HL-60 (cell line): ENCODE results near the gene SIDT2.

Source experiments
- DNase-seq, 2 experiments: peaks; one replicate each; pipeline ENCODE4 v3.0.0-alpha.2; 2010 to 2020; ENCODE audit warnings: low read depth in 1 of 2, low spot score in 1 of 2
- H3K27ac ChIP-seq: fragments of 250-450 bp; sonication (Bioruptor Pico); replicated peaks from 2 replicates; pipeline ENCODE4 v1.5.1; 2020; ENCODE audit warnings: mild to moderate bottlenecking, moderate library complexity
- H3K27me3 ChIP-seq: fragments of 250-450 bp; sonication (Bioruptor Pico); 2 replicates; pipeline ENCODE4 v1.5.1; 2021; ENCODE audit warnings: mild to moderate bottlenecking, moderate library complexity; ENCODE audit not compliant: insufficient read depth, poor library complexity, severe bottlenecking
- H3K4me3 ChIP-seq: replicated peaks from 2 replicates; pipeline ENCODE4 v1.5.1; 2011; ENCODE audit warnings: mild to moderate bottlenecking, control low read depth, low read length; ENCODE audit not compliant: insufficient read depth
- GABPA ChIP-seq: IDR thresholded peaks from 2 replicates; pipeline ENCODE4 v1.6.1; 2012; ENCODE audit warnings: low read depth
- POLR2AphosphoS5 ChIP-seq: IDR thresholded peaks from 2 replicates; pipeline ENCODE4 v1.6.1; 2012; ENCODE audit warnings: low read depth
- SPI1 ChIP-seq: IDR thresholded peaks from 2 replicates; pipeline ENCODE4 v1.6.1; 2012; ENCODE audit warnings: low read depth, mild to moderate bottlenecking, borderline replicate concordance
- TF ChIP-seq, protein P1 (sequence below): IDR thresholded peaks from one replicate; pipeline ENCODE4 v1.5.1; 2011; ENCODE audit warnings: low read length, control low read depth, inconsistent platforms; ENCODE audit not compliant: insufficient read depth
- TF ChIP-seq, protein P2 (sequence below): IDR thresholded peaks from 2 replicates; pipeline ENCODE4 v1.6.1; 2012; ENCODE audit warnings: low read depth; ENCODE audit not compliant: insufficient replicate concordance

The SIDT2 gene

DNA sequence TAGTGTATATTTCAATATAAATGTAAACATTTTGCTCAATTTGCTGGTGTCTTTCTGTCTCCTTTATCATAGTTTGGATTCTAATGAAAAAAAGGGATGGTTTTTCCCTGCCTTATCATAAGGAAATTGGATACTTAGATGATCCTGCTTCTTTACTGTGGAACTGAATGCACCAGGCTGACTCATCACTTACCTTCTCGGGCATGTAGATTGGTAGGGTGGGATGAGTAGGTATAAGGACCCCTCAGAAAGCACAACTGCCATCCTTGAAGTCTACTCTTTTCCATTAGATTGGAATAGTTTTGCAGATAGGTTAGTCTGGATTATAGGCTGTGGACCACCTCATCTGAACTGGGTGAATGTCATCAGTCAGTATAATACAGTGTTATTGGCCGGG, 7.5 kb upstream of the SIDT2 start:
- DNase-seq: no peak
- Histone ChIP-seq H3K27me3 (no peaks in the 10 kb centered on the region), H3K4me3 (no peak overlapping the region), H3K27ac (no peak overlapping the region)
- TF ChIP-seq, protein P1, sequence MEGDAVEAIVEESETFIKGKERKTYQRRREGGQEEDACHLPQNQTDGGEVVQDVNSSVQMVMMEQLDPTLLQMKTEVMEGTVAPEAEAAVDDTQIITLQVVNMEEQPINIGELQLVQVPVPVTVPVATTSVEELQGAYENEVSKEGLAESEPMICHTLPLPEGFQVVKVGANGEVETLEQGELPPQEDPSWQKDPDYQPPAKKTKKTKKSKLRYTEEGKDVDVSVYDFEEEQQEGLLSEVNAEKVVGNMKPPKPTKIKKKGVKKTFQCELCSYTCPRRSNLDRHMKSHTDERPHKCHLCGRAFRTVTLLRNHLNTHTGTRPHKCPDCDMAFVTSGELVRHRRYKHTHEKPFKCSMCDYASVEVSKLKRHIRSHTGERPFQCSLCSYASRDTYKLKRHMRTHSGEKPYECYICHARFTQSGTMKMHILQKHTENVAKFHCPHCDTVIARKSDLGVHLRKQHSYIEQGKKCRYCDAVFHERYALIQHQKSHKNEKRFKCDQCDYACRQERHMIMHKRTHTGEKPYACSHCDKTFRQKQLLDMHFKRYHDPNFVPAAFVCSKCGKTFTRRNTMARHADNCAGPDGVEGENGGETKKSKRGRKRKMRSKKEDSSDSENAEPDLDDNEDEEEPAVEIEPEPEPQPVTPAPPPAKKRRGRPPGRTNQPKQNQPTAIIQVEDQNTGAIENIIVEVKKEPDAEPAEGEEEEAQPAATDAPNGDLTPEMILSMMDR: no peak
- TF ChIP-seq GABPA (no peak), SPI1 (no peak), POLR2AphosphoS5 (no peak)
- TF ChIP-seq, protein P2, sequence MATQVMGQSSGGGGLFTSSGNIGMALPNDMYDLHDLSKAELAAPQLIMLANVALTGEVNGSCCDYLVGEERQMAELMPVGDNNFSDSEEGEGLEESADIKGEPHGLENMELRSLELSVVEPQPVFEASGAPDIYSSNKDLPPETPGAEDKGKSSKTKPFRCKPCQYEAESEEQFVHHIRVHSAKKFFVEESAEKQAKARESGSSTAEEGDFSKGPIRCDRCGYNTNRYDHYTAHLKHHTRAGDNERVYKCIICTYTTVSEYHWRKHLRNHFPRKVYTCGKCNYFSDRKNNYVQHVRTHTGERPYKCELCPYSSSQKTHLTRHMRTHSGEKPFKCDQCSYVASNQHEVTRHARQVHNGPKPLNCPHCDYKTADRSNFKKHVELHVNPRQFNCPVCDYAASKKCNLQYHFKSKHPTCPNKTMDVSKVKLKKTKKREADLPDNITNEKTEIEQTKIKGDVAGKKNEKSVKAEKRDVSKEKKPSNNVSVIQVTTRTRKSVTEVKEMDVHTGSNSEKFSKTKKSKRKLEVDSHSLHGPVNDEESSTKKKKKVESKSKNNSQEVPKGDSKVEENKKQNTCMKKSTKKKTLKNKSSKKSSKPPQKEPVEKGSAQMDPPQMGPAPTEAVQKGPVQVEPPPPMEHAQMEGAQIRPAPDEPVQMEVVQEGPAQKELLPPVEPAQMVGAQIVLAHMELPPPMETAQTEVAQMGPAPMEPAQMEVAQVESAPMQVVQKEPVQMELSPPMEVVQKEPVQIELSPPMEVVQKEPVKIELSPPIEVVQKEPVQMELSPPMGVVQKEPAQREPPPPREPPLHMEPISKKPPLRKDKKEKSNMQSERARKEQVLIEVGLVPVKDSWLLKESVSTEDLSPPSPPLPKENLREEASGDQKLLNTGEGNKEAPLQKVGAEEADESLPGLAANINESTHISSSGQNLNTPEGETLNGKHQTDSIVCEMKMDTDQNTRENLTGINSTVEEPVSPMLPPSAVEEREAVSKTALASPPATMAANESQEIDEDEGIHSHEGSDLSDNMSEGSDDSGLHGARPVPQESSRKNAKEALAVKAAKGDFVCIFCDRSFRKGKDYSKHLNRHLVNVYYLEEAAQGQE: no peak

DNA sequence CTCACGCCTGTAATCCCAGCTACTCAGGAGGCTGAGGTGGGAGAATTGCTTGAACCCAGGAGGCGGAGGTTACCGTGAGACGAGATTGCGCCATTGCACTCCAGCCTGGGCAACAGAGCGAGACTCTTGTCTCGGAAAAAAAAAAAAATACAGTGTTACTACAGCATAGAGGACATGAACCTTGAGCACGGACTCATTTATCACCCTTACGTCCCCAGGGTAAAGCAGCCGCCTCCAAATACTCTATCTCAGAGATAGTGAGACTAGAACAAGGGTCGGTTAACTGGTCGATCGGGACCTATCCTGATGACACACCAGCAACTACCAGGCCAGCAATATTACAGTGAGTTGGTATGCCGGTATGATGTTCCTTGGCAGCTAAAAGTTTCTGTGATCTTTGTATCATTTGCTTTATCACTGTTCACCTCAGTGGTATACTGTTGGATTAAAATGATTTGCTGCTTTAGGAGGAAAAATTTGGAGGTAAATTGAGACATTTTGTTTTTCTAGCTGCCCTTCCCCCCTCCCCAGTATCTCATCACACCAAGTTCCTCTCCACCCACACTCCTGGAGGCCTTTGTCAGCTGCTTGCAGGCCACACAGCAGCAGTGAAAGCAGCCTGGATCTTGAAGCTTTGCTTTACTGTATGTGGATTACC, 7.0 kb upstream of the SIDT2 start:
- TF ChIP-seq GABPA: no peak
- no peak for TF ChIP-seq POLR2AphosphoS5
- TF ChIP-seq SPI1: no peak
- TF ChIP-seq, protein P2: no peak
- TF ChIP-seq, protein P1: no peak
- Histone ChIP-seq H3K4me3 (no peak overlapping the region), H3K27me3 (no peaks in the 10 kb centered on the region), H3K27ac (no peak overlapping the region)
- DNase-seq: no peak

DNA sequence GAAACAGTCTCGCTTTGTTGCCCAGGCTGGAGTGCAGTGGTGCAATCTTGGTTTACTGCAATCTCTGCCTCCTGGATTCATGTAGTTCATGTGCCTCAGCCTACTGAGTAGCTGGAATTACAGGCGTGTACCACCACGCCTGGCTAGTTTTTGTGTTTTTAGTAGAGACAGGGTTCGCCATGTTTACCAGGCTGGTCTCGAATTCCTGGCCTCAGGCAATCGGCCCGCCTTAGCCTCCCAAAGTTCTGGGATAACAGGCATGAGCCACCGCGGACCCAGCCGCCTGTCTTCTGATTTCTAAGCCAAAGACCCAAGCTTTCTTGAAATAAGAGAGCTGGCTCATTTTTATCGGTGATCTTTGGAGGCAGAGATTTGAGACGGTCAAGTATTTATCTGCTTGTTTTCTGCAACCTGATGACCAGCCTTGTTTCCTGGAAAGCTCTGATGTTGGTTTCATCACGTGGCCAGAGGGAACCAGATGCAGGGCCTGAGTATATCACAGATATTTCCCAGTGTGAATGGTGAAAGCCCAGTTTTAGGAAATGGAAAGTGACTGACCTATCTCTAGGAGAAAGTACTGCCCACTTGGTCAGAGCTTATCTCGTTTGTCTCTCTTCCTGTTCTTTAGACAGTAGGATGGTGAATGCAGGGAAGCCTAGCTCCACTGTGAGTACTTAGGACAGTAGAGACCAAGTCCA, 5.7 kb upstream of the SIDT2 start:
- TF ChIP-seq, protein P2: no peak
- TF ChIP-seq POLR2AphosphoS5 (no peak), SPI1 (no peak), GABPA (no peak)
- TF ChIP-seq, protein P1: no peak
- Histone ChIP-seq H3K27ac (no peak overlapping the region), H3K27me3 (no peaks in the 10 kb centered on the region), H3K4me3 (no peak overlapping the region)
- DNase-seq: no peak
